GM10847 (cell line): ENCODE results near the gene CAMSAP3.
A peak's percentile ranks its signal among the peaks of the same experiment; 100 is the strongest.

Source experiments
- POLR2A ChIP-seq: IDR thresholded peaks from 2 replicates; pipeline ENCODE4 v1.6.1; 2011; ENCODE audit not compliant: insufficient read length; ENCODE audit errors: extremely low read depth

CAMSAP3 gene

DNA sequence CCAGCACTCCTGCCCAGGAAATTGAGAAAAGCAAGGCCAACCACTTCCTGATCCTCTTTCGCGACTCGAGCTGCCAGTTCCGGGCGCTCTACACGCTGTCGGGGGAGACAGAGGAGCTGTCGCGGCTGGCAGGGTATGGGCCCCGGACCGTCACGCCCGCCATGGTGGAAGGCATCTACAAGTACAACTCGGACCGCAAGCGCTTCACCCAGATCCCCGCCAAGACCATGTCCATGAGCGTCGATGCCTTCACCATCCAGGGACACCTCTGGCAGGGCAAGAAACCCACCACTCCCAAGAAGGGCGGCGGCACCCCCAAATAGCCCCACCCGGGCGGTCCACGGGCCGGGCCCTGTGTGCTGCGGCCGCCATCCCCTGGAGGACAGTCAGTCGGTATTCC is 22.1 kb downstream of the CAMSAP3 start:
- TF ChIP-seq POLR2A: no peak

DNA sequence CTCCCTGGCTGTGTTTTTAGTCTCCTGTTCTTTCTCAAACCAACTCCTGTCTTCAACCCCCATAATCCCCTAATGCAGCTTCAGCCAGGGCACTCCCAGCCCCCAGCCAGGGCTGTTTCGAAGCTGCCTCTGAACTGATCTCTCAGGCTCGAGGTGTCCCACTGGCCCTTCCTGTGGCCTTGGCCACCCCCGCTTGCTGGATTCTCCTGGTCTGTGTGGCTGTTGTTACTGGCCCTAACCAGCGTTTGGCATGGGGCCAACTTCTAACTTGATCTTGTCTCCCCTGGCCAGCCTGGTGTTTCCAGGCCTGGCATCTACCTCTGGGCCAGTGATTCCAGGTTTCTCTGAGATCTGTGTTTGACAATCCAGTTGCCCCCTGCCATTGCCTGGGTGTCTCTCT is 22.7 kb downstream of the CAMSAP3 start:
- no peak for TF ChIP-seq POLR2A

- no peak for TF ChIP-seq POLR2A
Observed at GRCh38 chr19:7618771-7619510, 23.3 kb downstream of the CAMSAP3 start.

GRCh38 chr19:7619671-7620441 is 24.2 kb downstream of the CAMSAP3 start:
- TF ChIP-seq POLR2A: no peak

DNA sequence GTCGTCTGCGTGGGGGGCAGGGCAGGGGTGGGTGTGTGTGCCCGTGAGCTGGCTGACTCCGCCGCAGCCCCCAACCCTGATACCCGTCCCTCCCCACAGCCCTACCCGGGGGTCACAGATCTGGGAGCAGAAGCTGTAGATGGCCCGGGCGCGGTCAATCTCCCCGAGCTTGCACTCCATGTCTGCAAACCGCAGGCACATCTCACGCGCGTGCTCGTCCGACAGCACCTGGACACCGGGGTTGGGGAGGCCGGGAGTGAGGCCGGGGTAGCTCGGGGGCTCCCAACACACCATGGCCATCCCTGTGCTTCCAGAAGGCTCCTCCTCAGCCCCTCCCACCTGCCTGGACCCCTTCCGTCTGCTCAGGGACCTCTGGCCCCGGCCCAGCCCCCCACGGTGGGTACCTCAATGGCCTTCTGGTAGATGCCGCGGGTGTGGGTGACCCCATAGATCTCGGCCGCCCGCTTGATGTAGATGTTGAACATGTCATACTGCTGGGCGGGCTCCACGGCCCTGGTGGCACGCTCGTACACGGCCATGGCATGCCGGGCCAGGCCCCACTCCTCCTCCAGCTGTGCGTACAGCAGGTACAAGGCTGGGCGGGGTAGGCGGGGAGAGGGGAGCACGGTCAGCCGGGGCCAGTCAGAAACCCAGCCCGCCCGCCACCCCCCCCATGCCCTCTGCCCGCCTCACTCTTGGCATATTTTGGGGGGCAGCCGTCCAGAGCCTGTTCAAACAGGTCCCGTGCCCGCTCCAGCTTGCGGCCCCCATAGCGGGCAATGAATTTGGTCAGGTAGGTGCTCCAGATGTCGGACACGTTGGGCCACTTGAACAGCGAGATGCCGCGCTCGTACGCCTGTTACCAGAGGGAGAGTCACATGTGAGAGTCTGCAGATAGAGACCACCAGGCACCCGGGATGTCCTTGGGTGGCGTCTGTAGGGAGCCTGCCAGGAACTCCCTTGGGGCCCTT is 25.1 kb downstream of the CAMSAP3 start:
- no peak for TF ChIP-seq POLR2A

GRCh38 chr19:7622933-7623685 is 27.4 kb downstream of the CAMSAP3 start:
- no peak for TF ChIP-seq POLR2A

GRCh38 chr19:7623725-7624603 is 28.3 kb downstream of the CAMSAP3 start:
- no peak for TF ChIP-seq POLR2A

DNA sequence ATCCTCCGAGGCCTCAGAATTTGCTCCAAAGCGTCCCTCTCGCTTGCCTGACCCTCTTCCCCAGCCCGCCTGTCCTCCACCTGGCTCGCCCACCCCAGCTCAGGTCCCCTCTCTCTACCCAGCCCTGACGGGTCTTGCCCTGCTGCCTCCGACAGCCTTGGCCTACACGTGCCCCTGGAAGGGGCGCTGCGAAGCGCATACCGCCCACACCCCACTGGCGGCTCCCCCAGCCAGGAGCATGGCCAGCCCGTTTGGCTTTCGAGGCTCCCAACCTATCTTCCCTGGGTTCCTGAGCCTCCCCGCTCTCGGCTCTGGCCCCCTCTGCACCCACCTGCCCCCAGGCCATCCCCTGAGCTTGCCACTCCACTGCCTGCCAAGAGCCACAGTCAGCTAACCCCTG is 29.1 kb downstream of the CAMSAP3 start:
- no peak for TF ChIP-seq POLR2A

- no peak for TF ChIP-seq POLR2A
Observed at GRCh38 chr19:7625763-7626372, 30.2 kb downstream of the CAMSAP3 start.

DNA sequence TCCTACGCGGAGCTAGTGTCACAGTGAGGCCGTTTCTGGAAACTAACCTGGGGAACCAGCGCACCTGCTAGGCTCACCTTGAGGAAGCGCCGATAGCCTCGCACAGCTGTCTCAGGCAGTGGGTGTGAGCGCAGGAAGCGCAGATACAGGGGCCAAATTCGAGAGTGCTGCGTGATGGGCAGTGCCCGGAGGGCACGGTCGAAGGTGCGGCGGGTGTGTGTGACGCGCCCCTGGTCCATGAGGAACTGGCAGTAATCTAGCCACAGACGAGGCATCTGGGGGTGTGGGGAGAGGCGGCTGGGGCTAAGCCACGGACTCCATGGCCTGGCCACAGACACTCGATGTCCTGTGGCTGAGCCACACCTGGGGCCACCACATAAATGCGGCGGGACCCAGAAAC is 31.5 kb downstream of the CAMSAP3 start:
- no peak for TF ChIP-seq POLR2A

DNA sequence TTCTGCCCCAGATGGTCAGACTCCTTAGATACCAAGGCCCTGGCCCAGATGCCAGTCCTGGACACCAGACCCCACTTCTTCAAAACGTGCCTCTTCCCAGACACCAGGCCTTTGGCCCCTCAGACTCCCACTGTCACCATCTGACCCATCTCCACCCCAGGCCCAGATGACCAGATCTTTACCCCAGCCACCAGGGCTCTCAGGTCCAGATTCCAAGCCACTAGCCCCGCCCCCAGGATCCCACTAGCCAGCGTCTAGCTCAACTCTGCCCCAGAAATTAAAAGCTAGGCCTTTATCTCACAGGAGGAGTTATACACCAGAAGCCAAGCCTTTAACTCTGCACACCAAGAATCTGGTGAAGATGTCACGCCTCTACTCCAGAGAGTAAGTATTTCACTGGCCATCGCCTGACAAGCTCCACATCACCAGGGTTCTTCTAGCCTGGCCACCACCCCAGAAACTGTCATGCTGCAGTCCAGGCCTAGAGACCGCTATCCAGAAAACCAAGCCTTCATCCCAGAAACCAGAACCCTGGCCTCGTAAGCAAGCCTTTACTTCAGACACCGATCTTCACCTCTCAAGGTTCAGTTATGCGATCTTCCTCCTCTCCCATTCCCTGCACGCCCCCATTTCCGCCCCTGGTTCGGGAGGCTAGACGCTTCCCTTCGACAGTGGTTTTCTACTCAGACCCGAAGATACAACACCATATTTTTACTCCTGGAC is 33.1 kb downstream of the CAMSAP3 start:
- no peak for TF ChIP-seq POLR2A

- peak; percentile 41 for TF ChIP-seq POLR2A
Observed at GRCh38 chr19:7629347-7630054, 33.8 kb downstream of the CAMSAP3 start, which contains the start of the genes PET100 and XAB2. Gene PET100 (plus strand): TSS chr19:7629793. CDS start chr19:7629834, 41 bp downstream. Gene XAB2 (minus strand): TSS chr19:7629545. CDS start chr19:7629527, 18 bp downstream.
